Karpas-422 (cell line): ENCODE results near the gene KLC1. TPM values are rescaled to one million over a fixed set of nuclear protein-coding genes. Genes with fewer than 3 reads are reported as not detected.
"Not testable (repeated sequence)": the region's sequence is repeated elsewhere in the genome, so short reads cannot be mapped to it uniquely, and the experiment has no call there.

Source experiments
- DNase-seq: peaks from one replicate; pipeline ENCODE4 v3.0.0-alpha.2; 2015
- H2AFZ ChIP-seq: fragments of 200-600 bp; sonication (generic); 2 replicates; pipeline ENCODE4 v1.6.1; 2014; ENCODE audit warnings: antibody characterized with exemption, low read length, mixed read lengths
- H3K27ac ChIP-seq: fragments of 200-600 bp; sonication (generic); 2 replicates; pipeline ENCODE4 v1.5.1; 2014; ENCODE audit warnings: mild to moderate bottlenecking, low read length, moderate library complexity
- H3K27me3 ChIP-seq: fragments of 200-600 bp; sonication (generic); 2 replicates; pipeline ENCODE4 v1.6.1; 2014; ENCODE audit warnings: low read length, mixed read lengths
- H3K36me3 ChIP-seq: fragments of 200-600 bp; sonication (generic); 2 replicates; pipeline ENCODE4 v1.6.1; 2014; ENCODE audit warnings: low read length, mixed read lengths; ENCODE audit not compliant: insufficient read depth
- H3K4me1 ChIP-seq: fragments of 200-600 bp; sonication (generic); 2 replicates; pipeline ENCODE4 v1.6.1; 2014; ENCODE audit warnings: mild to moderate bottlenecking, low read length, mixed read lengths
- H3K4me2 ChIP-seq: fragments of 200-600 bp; sonication (generic); 2 replicates; pipeline ENCODE4 v1.6.1; 2014; ENCODE audit warnings: low read length, low read depth, mild to moderate bottlenecking; ENCODE audit not compliant: poor library complexity, severe bottlenecking
- H3K4me3 ChIP-seq: fragments of 200-600 bp; sonication (generic); 2 replicates; pipeline ENCODE4 v1.5.1; 2014; ENCODE audit warnings: mild to moderate bottlenecking, antibody characterized with exemption, low read length, mixed read lengths
- H3K79me2 ChIP-seq: fragments of 200-600 bp; sonication (generic); 2 replicates; pipeline ENCODE4 v1.6.1; 2014; ENCODE audit warnings: mild to moderate bottlenecking, low read length, mixed read lengths
- H3K9ac ChIP-seq: fragments of 200-600 bp; sonication (generic); 2 replicates; pipeline ENCODE4 v1.6.0; 2014; ENCODE audit warnings: low read length
- H3K9me2 ChIP-seq: fragments of 200-600 bp; sonication (generic), shearing (Covaris generic); replicated peaks from 2 replicates; pipeline ENCODE4 v1.6.0; 2014; ENCODE audit warnings: mild to moderate bottlenecking, low read length, moderate library complexity; ENCODE audit not compliant: insufficient read depth
- H3K9me3 ChIP-seq: fragments of 300-700, 200-600 bp; sonication (generic); 2 replicates; pipeline ENCODE4 v1.6.1; 2014; ENCODE audit warnings: low read length, mixed read lengths
- H4K20me1 ChIP-seq: fragments of 200-600 bp; sonication (generic); 2 replicates; pipeline ENCODE4 v1.6.1; 2014; ENCODE audit warnings: mild to moderate bottlenecking, antibody characterized with exemption, low read length, low read depth; ENCODE audit not compliant: insufficient read depth
- total RNA-seq: library from RNA; depleted of rRNA; stranded (reverse); fragments of >200 nt; shearing (Covaris generic); gene quantifications from 2 replicates; pipeline ENCODE4 v1.2.3, GENCODE V29; 2014; ENCODE audit warnings: low replicate concordance

KLC1 gene
- total RNA-seq, 1 experiment from 2014 or later, result 144 TPM

- Histone ChIP-seq H2AFZ (no peak overlapping the region), H3K9me3 (no peaks in the 10 kb centered on the region), H4K20me1 (peaks cover 24% of the 10 kb centered on the region), H3K4me3 (no peak overlapping the region), H3K9ac (no peak overlapping the region), H3K27me3 (no peaks in the 10 kb centered on the region), H3K36me3 (peaks cover 7% of the 10 kb centered on the region), H3K27ac (no peak overlapping the region), H3K4me2 (no peak overlapping the region), H3K4me1 (no peaks in the 10 kb centered on the region), H3K9me2 (no peaks in the 10 kb centered on the region), H3K79me2 (peaks cover 100% of the 10 kb centered on the region)
- no peak for DNase-seq
Observed at GRCh38 chr14:103641161-103641560, 12.2 kb downstream of the KLC1 start.

- H3K27ac ChIP-seq, result no peak overlapping the region
- H3K27me3 ChIP-seq, result no peaks in the 10 kb centered on the region
- DNase-seq, result no peak
- H4K20me1 ChIP-seq, result peaks cover 32% of the 10 kb centered on the region
- no peaks in the 10 kb centered on the region for H3K36me3 ChIP-seq
- H3K9me2 ChIP-seq, result no peaks in the 10 kb centered on the region
- no peak overlapping the region for H3K4me3 ChIP-seq
- H3K4me2 ChIP-seq, result no peak overlapping the region
- H3K79me2 ChIP-seq, result peaks cover 100% of the 10 kb centered on the region
- no peaks in the 10 kb centered on the region for H3K9me3 ChIP-seq
- no peaks in the 10 kb centered on the region for H3K4me1 ChIP-seq
- no peak overlapping the region for H2AFZ ChIP-seq
- no peak overlapping the region for H3K9ac ChIP-seq
Observed at GRCh38 chr14:103646189-103646588, 17.2 kb downstream of the KLC1 start.

- H3K27me3 ChIP-seq, result no peaks in the 10 kb centered on the region
- peaks cover 3% of the 10 kb centered on the region; the same call in 1 of the 2 replicates for H3K36me3 ChIP-seq
- no peaks in the 10 kb centered on the region for H3K9me2 ChIP-seq
- no peak for DNase-seq
- no peaks in the 10 kb centered on the region for H3K4me1 ChIP-seq
- no peak overlapping the region for H3K4me2 ChIP-seq
- H2AFZ ChIP-seq, result no peak overlapping the region
- no peak overlapping the region for H3K27ac ChIP-seq
- no peak overlapping the region for H3K9ac ChIP-seq
- H4K20me1 ChIP-seq, result peaks cover 44% of the 10 kb centered on the region
- H3K9me3 ChIP-seq, result no peaks in the 10 kb centered on the region
- peaks cover 99% of the 10 kb centered on the region for H3K79me2 ChIP-seq
- no peak overlapping the region for H3K4me3 ChIP-seq
Observed at GRCh38 chr14:103649001-103649400, 20.0 kb downstream of the KLC1 start.

- Histone ChIP-seq H3K27ac (no peak overlapping the region), H3K9me3 (no peaks in the 10 kb centered on the region), H3K4me2 (no peak overlapping the region), H3K9me2 (no peaks in the 10 kb centered on the region), H3K4me1 (no peaks in the 10 kb centered on the region), H3K27me3 (no peaks in the 10 kb centered on the region), H2AFZ (no peak overlapping the region), H4K20me1 (peaks cover 34% of the 10 kb centered on the region), H3K9ac (no peak overlapping the region), H3K36me3 (peaks cover 12% of the 10 kb centered on the region; the same call in 1 of the 2 replicates), H3K4me3 (no peak overlapping the region), H3K79me2 (peaks cover 94% of the 10 kb centered on the region)
- DNase-seq, result no peak
Observed at GRCh38 chr14:103650213-103650612, 21.2 kb downstream of the KLC1 start.

- Histone ChIP-seq H4K20me1 (peaks cover 29% of the 10 kb centered on the region), H3K36me3 (peaks cover 21% of the 10 kb centered on the region; the same call in 1 of the 2 replicates), H3K27me3 (no peaks in the 10 kb centered on the region), H3K79me2 (peaks cover 91% of the 10 kb centered on the region), H3K4me3 (no peak overlapping the region), H3K9me2 (no peaks in the 10 kb centered on the region), H3K27ac (no peak overlapping the region), H3K4me1 (no peaks in the 10 kb centered on the region), H3K9ac (no peak overlapping the region), H3K4me2 (no peak overlapping the region), H2AFZ (no peak overlapping the region), H3K9me3 (no peaks in the 10 kb centered on the region)
- DNase-seq, result no peak
Observed at GRCh38 chr14:103651585-103651984, 22.6 kb downstream of the KLC1 start.

GRCh38 chr14:103652806-103653205 is 23.8 kb downstream of the KLC1 start:
- no peaks in the 10 kb centered on the region for H3K9me3 ChIP-seq
- H3K9me2 ChIP-seq, result no peaks in the 10 kb centered on the region
- no peak for DNase-seq
- H4K20me1 ChIP-seq, result peaks cover 27% of the 10 kb centered on the region
- H3K4me3 ChIP-seq, result no peak overlapping the region
- H3K4me2 ChIP-seq, result no peak overlapping the region
- H3K9ac ChIP-seq, result no peak overlapping the region
- H3K27me3 ChIP-seq, result no peaks in the 10 kb centered on the region
- H2AFZ ChIP-seq, result no peak overlapping the region
- no peak overlapping the region for H3K27ac ChIP-seq
- H3K79me2 ChIP-seq, result peaks cover 91% of the 10 kb centered on the region
- H3K4me1 ChIP-seq, result no peaks in the 10 kb centered on the region
- H3K36me3 ChIP-seq, result peaks cover 31% of the 10 kb centered on the region; the same call in 1 of the 2 replicates

- H2AFZ ChIP-seq, DNase-seq, H3K9ac ChIP-seq, H3K4me1 ChIP-seq, H3K9me3 ChIP-seq, H3K27ac ChIP-seq, H3K4me3 ChIP-seq, H3K9me2 ChIP-seq, H3K27me3 ChIP-seq, H3K4me2 ChIP-seq: not testable (repeated sequence)
- peaks cover 31% of the 10 kb centered on the region; the same call in 1 of the 2 replicates for H3K36me3 ChIP-seq
- H4K20me1 ChIP-seq, result peaks cover 23% of the 10 kb centered on the region
- H3K79me2 ChIP-seq, result peaks cover 89% of the 10 kb centered on the region
Observed at GRCh38 chr14:103653336-103653735, 24.3 kb downstream of the KLC1 start.

- Histone ChIP-seq H3K9ac (no peak overlapping the region), H4K20me1 (peaks cover 19% of the 10 kb centered on the region), H3K36me3 (peaks cover 31% of the 10 kb centered on the region; the same call in 1 of the 2 replicates)
Observed at GRCh38 chr14:103653805-103654204, 24.8 kb downstream of the KLC1 start.

GRCh38 chr14:103654619-103655018 is 25.6 kb downstream of the KLC1 start:
- no peak overlapping the region for H3K4me2 ChIP-seq
- no peak overlapping the region for H2AFZ ChIP-seq
- peaks cover 35% of the 10 kb centered on the region; the same call in 1 of the 2 replicates for H3K36me3 ChIP-seq
- H3K9ac ChIP-seq, result no peak overlapping the region
- no peaks in the 10 kb centered on the region for H3K4me1 ChIP-seq
- DNase-seq, result no peak
- no peaks in the 10 kb centered on the region for H3K27me3 ChIP-seq
- H3K27ac ChIP-seq, result no peak overlapping the region
- H3K4me3 ChIP-seq, result no peak overlapping the region
- H3K79me2 ChIP-seq, result peaks cover 80% of the 10 kb centered on the region
- H3K9me3 ChIP-seq, result no peaks in the 10 kb centered on the region
- no peaks in the 10 kb centered on the region for H3K9me2 ChIP-seq
- peaks cover 17% of the 10 kb centered on the region for H4K20me1 ChIP-seq

More at GRCh38 chr14:103653805-103654204, 24.8 kb downstream of the KLC1 start:
- DNase-seq, result no peak
- Histone ChIP-seq H3K79me2 (peaks cover 84% of the 10 kb centered on the region), H3K27ac (no peak overlapping the region), H3K9me3 (no peaks in the 10 kb centered on the region), H3K4me1 (no peaks in the 10 kb centered on the region), H3K9me2 (no peaks in the 10 kb centered on the region), H3K4me3 (no peak overlapping the region), H3K4me2 (no peak overlapping the region), H3K27me3 (no peaks in the 10 kb centered on the region), H2AFZ (no peak overlapping the region)
